Fibroblast of lung (primary cell): Measurements from ENCODE around the gene ODAD3.
"Not testable (repeated sequence)": the region's sequence is repeated elsewhere in the genome, so short reads cannot be mapped to it uniquely, and the experiment has no call there.

Experiments used
- CTCF ChIP-seq, 2 donors: IDR thresholded peaks in 1 of 2; conservative IDR thresholded peaks in 1 of 2; 1 replicate in 1 of 2; 2 replicates in 1 of 2; pipeline ENCODE4 v1.5.1; 2011 to 2012; ENCODE audit warnings: low read length in 2 of 2, control low read depth in 1 of 2, inconsistent platforms in 1 of 2, low read depth in 1 of 2, mild to moderate bottlenecking in 1 of 2
- EZH2 ChIP-seq: IDR thresholded peaks from 2 replicates; pipeline ENCODE4 v1.5.1; 2012; ENCODE audit warnings: low read length, control low read depth, mild to moderate bottlenecking; ENCODE audit errors: missing control alignments

DNA sequence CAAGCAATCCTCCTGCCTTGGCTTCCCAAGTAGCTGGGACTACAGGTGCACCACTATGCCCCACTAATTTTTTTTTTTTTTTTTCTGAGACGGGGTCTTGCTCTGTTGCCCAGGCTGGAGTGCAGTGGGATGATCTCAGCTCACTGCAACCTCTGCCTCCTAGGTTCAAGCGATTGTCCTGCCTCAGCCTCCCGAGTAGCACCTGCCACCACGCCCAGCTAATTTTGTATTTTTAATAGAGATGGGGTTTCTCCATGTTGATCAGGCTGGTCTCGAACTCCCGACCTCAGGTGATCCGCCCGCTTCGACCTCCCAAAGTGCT, 20.3 kb upstream of the ODAD3 start:
- not testable (repeated sequence) for TF ChIP-seq CTCF (conservative IDR thresholded peaks at IDR 0.05 in 1 of 2, IDR thresholded peaks at IDR 0.05 in 1 of 2; ENCODE audit: low read depth in 1 of 2, low read length in 2 of 2); EZH2
